NCI-H446 treated with DMSO at 0.1 percent for 48 hours (cell line): Measurements from ENCODE around the gene ERN1.
"Not testable (repeated sequence)": the region's sequence is repeated elsewhere in the genome, so short reads cannot be mapped to it uniquely, and the experiment has no call there.

Experiments used
- DNase-seq: peaks from one replicate; lab custom pipeline; 2025; lab: John Stamatoyannopoulos, UW

ERN1 gene

GRCh38 chr17:64025732-64026294, 104.1 kb downstream of the ERN1 start:
- no peak for DNase-seq

- DNase-seq: no peak
Observed at GRCh38 chr17:64024781-64025731, 104.9 kb downstream of the ERN1 start.

- DNase-seq: no peak
Observed at GRCh38 chr17:64024215-64024654, 105.7 kb downstream of the ERN1 start.

- no peak for DNase-seq
Observed at GRCh38 chr17:64022611-64023063, 107.3 kb downstream of the ERN1 start.

GRCh38 chr17:64020056-64020766, 109.7 kb downstream of the ERN1 start, which contains the start of gene ICAM2:
ICAM2 (minus strand) TSS chr17:64020633; CDS start chr17:64006691, 13,942 bp downstream.
- DNase-seq: no peak

GRCh38 chr17:64019551-64019961, 110.4 kb downstream of the ERN1 start:
- not testable (repeated sequence) for DNase-seq

- no peak for DNase-seq
Observed at GRCh38 chr17:64017381-64017980, 112.5 kb downstream of the ERN1 start.

- DNase-seq: no peak
Observed at GRCh38 chr17:64016974-64017373, 113.0 kb downstream of the ERN1 start.

- no peak for DNase-seq
Observed at GRCh38 chr17:64016231-64016784, 113.6 kb downstream of the ERN1 start.

- no peak for DNase-seq
Observed at GRCh38 chr17:64015447-64015846, 114.5 kb downstream of the ERN1 start.

GRCh38 chr17:64009571-64010402, 120.2 kb downstream of the ERN1 start:
- no peak for DNase-seq

GRCh38 chr17:64008830-64009229, 121.1 kb downstream of the ERN1 start:
- DNase-seq: no peak

- DNase-seq: no peak
Observed at GRCh38 chr17:64008346-64008745, 121.6 kb downstream of the ERN1 start.

- DNase-seq: no peak
Observed at GRCh38 chr17:64007838-64008282, 122.1 kb downstream of the ERN1 start.

- not testable (repeated sequence) for DNase-seq
Observed at GRCh38 chr17:64007089-64007837, 122.7 kb downstream of the ERN1 start.

GRCh38 chr17:64006361-64007088, 123.4 kb downstream of the ERN1 start:
- DNase-seq: no peak

- no peak for DNase-seq
Observed at GRCh38 chr17:64005734-64006167, 124.2 kb downstream of the ERN1 start.

- no peak for DNase-seq
Observed at GRCh38 chr17:64004903-64005733, 124.8 kb downstream of the ERN1 start.
